Activated CD8-positive, alpha-beta memory T cell treated with anti-CD3 and anti-CD28 coated beads, Interleukin-2, amount 50 U/mL, for 1 hour (primary cell): ENCODE results near the gene DHDH.
"Not testable (repeated sequence)": the region's sequence is repeated elsewhere in the genome, so short reads cannot be mapped to it uniquely, and the experiment has no call there.

Experiments used
- DNase-seq: peaks from one replicate; pipeline ENCODE4 v3.0.0-alpha.2; 2020; ENCODE audit errors: extremely low read depth

DHDH gene

GRCh38 chr19:48933382-48933932 lies at the start of gene DHDH:
Gene DHDH, plus strand, starts transcription at chr19:48933699. Its CDS starts 23 bp downstream, at chr19:48933722.
- DNase-seq, result peak; percentile 58

- no peak for DNase-seq
Measured at GRCh38 chr19:48883726-48884125, 49.8 kb upstream of the DHDH start.

DNA sequence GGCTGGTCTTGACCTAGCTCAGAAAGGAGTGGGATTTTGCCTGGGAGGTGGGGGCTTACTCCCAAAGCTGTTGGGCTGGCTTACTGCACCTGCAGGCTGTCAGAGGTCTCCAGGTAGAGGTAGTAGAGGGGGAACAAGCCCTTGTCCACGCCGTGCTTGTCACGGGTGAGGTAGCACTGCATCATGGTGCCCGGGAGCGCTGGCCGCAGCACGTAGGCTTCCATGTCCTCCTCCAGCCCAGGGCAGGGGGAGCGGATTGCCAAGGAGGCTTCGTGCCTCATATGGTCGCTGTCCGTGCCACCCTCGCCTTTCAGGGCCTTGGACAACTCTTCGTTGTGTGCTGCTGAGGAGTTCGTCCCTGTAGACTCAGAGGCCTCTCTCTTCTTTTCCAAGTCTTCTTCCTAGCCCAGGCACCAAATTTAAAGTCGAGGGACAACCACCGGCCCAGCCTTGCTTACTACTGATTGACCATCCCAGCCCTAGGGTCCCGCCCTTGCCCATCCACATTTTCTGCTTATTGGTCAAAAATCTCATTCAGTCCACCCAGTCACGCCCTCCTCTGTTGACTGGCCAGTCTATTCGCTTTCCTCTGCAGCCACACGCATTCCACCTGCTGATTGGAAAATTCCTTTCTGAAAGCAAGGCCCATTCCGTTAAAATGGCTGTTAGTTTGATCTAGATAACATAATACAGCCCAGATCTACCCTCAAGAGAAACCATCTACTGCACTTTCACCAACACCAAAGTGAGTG lies 45.5 kb upstream of the DHDH start:
- DNase-seq, result no peak

- not testable (repeated sequence) for DNase-seq
Measured at GRCh38 chr19:48889496-48889895, 44.0 kb upstream of the DHDH start.

DNA sequence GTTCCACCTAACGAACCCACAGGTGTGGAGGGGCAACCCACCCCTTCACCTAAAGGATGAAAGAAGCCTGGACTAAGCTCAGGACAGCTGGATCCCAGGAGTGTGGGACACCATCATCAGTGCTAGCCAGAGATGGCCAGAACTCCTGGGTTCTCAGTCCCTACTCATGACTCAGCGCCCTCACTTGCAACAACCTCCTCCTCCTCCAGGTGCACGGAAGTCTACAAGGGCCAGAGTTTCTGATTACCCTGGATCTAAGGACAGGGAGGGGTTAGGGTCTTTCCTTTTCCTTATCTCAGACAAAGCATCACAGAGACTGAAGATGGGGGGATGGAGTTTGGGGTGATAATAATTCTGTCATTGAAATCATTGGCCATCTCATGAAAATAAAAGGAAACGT lies 42.9 kb upstream of the DHDH start:
- no peak for DNase-seq

- DNase-seq, result no peak
Measured at GRCh38 chr19:48895226-48895625, 38.3 kb upstream of the DHDH start.

GRCh38 chr19:48896191-48896720 lies 37.2 kb upstream of the DHDH start:
- DNase-seq, result no peak

DNA sequence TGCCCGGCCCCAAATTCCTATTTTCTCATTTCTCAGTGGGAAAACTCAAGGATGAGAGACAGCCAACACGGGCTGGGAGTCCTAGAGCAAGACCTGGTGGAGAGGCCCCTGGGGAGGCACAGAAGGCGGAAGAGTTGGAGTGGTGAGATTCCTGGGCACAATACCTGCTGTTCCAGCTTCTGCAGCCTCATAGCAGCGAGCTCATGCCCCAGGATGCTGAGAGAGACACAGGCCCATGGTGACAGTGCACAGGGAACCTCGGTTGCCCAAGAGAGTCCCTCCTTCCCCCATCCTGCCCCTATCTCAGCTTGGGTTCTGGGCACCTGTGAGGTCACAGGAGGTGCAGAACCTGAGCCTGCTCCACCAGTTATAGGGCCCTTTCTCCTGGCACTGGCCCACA lies 36.3 kb upstream of the DHDH start:
- DNase-seq, result no peak

- not testable (repeated sequence) for DNase-seq
Measured at GRCh38 chr19:48899386-48899749, 34.1 kb upstream of the DHDH start.

DNA sequence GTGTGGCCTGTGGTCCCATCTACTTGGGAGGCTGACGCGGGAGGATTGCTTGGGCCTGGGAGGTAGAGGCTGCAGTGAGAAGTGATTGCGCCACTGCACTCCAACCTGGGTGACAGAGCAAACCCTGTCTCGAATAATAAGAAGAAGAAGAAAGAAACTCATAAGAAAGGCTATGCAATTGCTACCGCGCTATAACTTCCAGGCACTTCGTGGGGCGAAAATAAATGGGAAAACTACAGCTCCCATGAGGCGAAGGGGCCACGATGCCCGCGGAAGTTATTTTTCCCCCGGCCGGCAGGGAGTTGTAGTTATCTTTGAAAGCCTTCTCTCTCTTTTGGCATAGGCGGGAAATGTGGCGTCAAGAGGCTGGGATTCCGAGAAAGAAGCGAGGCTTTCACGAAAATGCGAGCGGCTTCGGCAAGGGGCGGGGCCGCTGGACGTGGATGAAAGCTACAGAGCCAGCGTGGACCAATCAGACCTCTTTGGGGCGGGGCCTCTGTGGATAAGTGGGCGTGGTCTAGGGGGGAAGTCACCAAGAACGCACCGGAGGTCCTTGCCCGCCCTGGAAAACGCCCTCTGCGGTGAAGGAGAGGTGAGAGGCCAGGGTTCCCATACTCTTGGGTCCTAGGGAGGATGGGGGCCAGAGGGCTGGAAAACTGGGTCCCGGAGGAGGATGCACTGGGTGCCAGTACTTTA lies 33.6 kb upstream of the DHDH start, which contains the start of gene NUCB1:
Gene NUCB1 (plus strand): TSS at position 532 of the 696 bp plus-strand sequence. CDS start 485 bp downstream, outside the sequence.
- DNase-seq, result peak; percentile 95

GRCh38 chr19:48900477-48901406 lies 32.8 kb upstream of the DHDH start:
- DNase-seq, result no peak

DNA sequence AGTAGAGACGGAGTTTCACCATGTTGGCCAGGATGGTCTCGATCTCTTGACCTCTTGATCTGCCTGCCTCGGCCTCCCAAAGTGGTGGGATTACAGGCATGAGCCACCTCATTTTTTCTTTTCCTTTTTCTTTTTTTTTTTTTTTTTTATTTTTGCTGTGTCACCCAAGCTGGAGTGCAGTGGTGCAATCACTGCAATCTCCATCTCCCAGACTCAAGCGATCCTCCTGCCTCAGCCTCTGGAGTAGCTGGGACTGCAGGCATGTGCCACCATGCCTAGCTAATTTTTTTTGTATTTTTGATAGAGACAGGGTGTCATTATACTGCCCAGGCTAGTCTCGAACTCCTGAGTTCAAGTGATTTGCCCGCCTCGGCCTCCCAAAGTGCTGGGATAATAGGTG lies 31.2 kb upstream of the DHDH start:
- DNase-seq, result not testable (repeated sequence)

- DNase-seq, result not testable (repeated sequence)
Measured at GRCh38 chr19:48903788-48904187, 29.7 kb upstream of the DHDH start.

GRCh38 chr19:48905664-48906063 lies 27.8 kb upstream of the DHDH start:
- DNase-seq, result no peak

DNA sequence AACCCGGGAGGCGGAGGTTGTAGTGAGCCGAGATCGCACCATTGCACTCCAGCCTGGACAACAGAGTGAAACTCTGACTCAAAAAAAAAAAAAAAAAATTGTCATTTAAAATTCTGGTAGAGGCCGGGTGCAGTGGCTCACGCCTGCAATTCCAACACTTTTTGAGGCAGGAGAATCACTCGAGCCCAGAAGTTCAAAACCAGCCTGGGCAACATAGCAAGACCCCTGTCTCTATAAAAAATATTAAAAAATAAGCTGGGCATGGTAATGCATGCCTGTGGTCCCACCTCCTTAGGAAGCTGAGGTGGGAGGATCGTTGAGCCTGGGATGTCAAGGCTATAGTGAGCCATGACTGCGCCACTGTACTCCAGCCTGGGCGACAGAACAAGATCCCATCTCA lies 27.2 kb upstream of the DHDH start:
- no peak for DNase-seq

DNA sequence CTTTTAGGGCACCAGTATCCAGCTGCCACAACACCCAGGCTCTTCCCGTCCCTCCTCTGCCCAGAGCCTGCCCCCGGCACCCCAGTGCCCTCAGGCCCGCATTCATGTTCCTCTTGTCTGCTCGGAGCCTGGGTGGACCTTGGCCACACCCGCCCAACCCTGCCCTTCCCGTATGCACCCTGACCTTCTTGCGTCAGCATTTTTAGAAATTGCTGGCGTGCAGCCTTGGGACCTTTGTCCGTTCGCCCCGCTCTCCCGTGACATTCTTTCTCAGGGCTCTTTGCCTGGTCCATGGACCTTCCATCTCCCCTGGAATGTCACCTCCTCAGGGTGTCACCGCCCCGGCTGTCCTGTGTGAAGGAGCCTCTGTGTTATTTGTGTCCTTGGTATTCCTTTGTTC lies 25.8 kb upstream of the DHDH start:
- no peak for DNase-seq

DNA sequence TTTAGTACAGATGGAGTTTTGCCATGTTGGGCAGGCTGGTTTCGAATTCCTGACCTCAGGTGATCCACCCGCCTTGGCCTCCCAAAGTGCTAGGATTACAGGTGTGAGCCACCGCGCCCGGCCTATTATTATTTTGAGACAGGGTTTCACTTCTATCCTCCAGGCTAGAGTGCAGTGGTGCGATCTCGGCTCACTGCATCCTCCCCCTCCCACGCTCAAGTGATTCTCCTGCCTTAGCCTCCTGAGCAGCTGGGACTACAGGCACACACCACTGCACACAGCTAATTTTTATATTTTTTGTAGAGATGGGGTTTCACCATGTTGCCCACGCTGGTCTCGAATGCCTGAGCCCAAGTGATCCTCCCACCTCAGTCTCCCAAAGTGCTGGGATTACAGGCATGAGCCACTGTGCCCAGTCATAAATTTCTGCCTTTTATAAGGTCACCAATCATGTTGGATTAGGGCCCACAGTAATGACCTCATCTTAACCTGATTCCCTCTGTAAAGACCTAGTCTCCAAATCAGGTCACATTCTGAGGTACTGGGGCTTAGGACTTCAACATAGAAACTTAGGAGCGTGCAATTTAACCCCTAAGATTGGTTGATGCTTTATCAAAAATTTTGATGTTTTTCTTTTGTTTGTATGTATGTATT lies 23.9 kb upstream of the DHDH start:
- DNase-seq, result not testable (repeated sequence)

DNA sequence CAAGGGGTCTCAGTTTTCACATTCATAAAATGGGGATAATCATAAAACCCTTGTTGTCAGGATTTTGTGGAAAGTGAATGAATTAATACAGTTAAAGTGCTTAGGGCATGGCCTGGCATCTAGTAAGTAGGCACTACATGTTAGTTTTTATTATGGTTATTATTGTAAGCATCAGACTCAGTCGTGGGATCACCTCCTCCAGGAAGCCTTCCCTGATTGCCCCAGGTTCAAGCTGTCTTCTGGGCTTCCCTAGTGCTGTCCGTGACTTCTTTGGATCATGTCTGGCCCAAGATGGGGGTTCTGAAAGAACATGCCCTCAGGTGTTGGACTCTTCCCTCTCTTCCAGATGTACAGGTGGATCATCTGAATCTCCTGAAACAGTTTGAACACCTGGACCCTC lies 22.7 kb upstream of the DHDH start:
- DNase-seq, result no peak

GRCh38 chr19:48913114-48913889 lies 20.2 kb upstream of the DHDH start:
- DNase-seq, result no peak

DNA sequence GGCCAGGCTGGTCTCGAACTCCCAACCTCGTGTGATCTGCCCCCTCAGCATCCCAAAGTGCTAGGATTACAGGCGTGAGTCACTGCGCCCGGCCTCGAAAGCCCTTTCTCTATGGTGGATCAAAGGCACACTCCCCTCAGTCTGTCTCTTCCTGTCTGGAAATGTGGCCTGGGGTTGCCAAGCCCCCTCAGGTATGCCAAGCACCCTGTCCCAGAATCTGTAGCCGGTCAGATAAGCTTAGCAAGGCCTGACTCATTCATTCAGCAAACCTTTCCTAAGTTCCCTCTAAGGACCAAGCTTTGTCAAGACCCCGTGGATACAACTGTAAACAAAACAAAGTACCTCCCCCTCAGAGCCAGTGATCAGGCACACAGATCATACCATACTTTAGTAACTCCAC lies 19.3 kb upstream of the DHDH start:
- no peak for DNase-seq
